ENCODE data around the gene HAUS6. TPM values are rescaled to one million over a fixed set of nuclear protein-coding genes. Genes with fewer than 3 reads are reported as not detected.

The HAUS6 gene
- total and polyA plus RNA-seq, 2 of the 13 experiments (the other 11 are each of a cell fraction or from before 2014, with no cell fraction given) = 9.8 to 31.1 TPM

DNA sequence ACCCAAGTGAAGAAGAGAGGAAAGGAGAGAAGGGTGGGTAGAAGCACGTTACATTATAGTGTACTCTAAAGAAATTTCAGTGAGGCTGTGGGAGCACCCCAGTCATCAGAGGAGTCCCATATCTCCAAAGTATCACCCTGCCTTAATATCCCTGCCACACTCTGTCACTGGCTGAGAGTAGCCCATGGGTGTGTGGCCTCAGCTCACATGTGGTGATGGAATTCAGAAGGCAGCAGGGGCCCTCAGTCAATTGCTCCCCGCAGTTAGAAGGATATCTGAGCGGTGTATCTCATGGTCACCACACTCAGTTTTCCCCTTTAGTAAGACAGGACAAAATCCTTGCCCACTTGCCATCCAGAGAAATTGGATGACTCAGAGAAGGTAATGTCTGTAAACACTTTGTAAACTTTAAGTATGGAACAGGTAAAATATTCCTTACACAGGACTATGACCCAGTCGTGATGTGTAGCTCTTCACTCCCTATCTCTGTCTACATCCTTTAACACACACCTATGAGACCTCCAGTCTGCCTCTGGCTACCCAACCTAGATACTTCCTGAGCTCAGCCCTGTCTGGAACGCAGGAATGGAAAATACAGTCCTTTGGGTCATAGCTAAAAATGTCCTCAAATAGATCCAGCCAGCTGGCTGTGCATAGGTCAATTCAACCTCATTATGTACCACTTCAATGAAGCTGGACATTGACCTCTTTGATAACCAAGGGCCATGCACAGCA lies 48.9 kb upstream of the HAUS6 start (continued):
- TF ChIP-seq, protein P1, sequence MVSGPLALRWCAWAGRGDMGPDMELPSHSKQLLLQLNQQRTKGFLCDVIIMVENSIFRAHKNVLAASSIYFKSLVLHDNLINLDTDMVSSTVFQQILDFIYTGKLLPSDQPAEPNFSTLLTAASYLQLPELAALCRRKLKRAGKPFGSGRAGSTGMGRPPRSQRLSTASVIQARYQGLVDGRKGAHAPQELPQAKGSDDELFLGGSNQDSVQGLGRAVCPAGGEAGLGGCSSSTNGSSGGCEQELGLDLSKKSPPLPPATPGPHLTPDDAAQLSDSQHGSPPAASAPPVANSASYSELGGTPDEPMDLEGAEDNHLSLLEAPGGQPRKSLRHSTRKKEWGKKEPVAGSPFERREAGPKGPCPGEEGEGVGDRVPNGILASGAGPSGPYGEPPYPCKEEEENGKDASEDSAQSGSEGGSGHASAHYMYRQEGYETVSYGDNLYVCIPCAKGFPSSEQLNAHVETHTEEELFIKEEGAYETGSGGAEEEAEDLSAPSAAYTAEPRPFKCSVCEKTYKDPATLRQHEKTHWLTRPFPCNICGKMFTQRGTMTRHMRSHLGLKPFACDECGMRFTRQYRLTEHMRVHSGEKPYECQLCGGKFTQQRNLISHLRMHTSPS (CRISPR knock-in tag; IDR thresholded peaks at IDR 0.05; ENCODE audit: low read depth) = peak; percentile 38; the same call in 1 of the 2 replicates
- TF ChIP-seq RAD21 (CRISPR knock-in tag; IDR thresholded peaks at IDR 0.05) (no peak), ZNF674 (CRISPR knock-in tag; IDR thresholded peaks at IDR 0.05; ENCODE audit: low read depth) (no peak), DR1 (CRISPR knock-in tag; IDR thresholded peaks at IDR 0.05) (no peak), ZMYM3 (CRISPR knock-in tag; IDR thresholded peaks at IDR 0.05) (peak; percentile 13; the same call in 1 of the 2 replicates), ZNF12 (CRISPR knock-in tag; IDR thresholded peaks at IDR 0.05) (peak; percentile 3; the same call in 1 of the 2 replicates), ZNF3 (CRISPR knock-in tag; IDR thresholded peaks at IDR 0.05) (no peak), MYNN (CRISPR knock-in tag; IDR thresholded peaks at IDR 0.05; ENCODE audit: low read depth) (no peak), ZNF747 (CRISPR knock-in tag; IDR thresholded peaks at IDR 0.05; ENCODE audit: borderline replicate concordance) (peak; percentile 49; the same call in 1 of the 2 replicates), NAIF1 (CRISPR knock-in tag; IDR thresholded peaks at IDR 0.05; ENCODE audit: borderline replicate concordance) (no peak), ZNF383 (CRISPR knock-in tag; IDR thresholded peaks at IDR 0.05; ENCODE audit: borderline replicate concordance) (no peak), NFKBIZ (CRISPR knock-in tag; IDR thresholded peaks at IDR 0.05) (peak; percentile 90), NR2F6 (IDR thresholded peaks at IDR 0.05) (peak; percentile 89), NR2F6 (CRISPR knock-in tag; IDR thresholded peaks at IDR 0.05) (peak; percentile 94), HOXA5 (CRISPR knock-in tag; IDR thresholded peaks at IDR 0.05) (peak; percentile 76; the same call in 1 of the 2 replicates), CENPX (CRISPR knock-in tag; IDR thresholded peaks at IDR 0.05) (no peak), KDM6A (CRISPR knock-in tag; IDR thresholded peaks at IDR 0.05; ENCODE audit: low read depth) (no peak; the same call in none of the 2 replicates), ISX (CRISPR knock-in tag; conservative IDR thresholded peaks at IDR 0.05) (no peak)
- TF ChIP-seq, protein P2, sequence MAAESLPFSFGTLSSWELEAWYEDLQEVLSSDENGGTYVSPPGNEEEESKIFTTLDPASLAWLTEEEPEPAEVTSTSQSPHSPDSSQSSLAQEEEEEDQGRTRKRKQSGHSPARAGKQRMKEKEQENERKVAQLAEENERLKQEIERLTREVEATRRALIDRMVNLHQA (CRISPR knock-in tag; IDR thresholded peaks at IDR 0.05) = no peak
- TF ChIP-seq, protein P3, sequence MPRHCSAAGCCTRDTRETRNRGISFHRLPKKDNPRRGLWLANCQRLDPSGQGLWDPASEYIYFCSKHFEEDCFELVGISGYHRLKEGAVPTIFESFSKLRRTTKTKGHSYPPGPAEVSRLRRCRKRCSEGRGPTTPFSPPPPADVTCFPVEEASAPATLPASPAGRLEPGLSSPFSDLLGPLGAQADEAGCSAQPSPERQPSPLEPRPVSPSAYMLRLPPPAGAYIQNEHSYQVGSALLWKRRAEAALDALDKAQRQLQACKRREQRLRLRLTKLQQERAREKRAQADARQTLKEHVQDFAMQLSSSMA (CRISPR knock-in tag; IDR thresholded peaks at IDR 0.05) = no peak
- TF ChIP-seq, protein P4, sequence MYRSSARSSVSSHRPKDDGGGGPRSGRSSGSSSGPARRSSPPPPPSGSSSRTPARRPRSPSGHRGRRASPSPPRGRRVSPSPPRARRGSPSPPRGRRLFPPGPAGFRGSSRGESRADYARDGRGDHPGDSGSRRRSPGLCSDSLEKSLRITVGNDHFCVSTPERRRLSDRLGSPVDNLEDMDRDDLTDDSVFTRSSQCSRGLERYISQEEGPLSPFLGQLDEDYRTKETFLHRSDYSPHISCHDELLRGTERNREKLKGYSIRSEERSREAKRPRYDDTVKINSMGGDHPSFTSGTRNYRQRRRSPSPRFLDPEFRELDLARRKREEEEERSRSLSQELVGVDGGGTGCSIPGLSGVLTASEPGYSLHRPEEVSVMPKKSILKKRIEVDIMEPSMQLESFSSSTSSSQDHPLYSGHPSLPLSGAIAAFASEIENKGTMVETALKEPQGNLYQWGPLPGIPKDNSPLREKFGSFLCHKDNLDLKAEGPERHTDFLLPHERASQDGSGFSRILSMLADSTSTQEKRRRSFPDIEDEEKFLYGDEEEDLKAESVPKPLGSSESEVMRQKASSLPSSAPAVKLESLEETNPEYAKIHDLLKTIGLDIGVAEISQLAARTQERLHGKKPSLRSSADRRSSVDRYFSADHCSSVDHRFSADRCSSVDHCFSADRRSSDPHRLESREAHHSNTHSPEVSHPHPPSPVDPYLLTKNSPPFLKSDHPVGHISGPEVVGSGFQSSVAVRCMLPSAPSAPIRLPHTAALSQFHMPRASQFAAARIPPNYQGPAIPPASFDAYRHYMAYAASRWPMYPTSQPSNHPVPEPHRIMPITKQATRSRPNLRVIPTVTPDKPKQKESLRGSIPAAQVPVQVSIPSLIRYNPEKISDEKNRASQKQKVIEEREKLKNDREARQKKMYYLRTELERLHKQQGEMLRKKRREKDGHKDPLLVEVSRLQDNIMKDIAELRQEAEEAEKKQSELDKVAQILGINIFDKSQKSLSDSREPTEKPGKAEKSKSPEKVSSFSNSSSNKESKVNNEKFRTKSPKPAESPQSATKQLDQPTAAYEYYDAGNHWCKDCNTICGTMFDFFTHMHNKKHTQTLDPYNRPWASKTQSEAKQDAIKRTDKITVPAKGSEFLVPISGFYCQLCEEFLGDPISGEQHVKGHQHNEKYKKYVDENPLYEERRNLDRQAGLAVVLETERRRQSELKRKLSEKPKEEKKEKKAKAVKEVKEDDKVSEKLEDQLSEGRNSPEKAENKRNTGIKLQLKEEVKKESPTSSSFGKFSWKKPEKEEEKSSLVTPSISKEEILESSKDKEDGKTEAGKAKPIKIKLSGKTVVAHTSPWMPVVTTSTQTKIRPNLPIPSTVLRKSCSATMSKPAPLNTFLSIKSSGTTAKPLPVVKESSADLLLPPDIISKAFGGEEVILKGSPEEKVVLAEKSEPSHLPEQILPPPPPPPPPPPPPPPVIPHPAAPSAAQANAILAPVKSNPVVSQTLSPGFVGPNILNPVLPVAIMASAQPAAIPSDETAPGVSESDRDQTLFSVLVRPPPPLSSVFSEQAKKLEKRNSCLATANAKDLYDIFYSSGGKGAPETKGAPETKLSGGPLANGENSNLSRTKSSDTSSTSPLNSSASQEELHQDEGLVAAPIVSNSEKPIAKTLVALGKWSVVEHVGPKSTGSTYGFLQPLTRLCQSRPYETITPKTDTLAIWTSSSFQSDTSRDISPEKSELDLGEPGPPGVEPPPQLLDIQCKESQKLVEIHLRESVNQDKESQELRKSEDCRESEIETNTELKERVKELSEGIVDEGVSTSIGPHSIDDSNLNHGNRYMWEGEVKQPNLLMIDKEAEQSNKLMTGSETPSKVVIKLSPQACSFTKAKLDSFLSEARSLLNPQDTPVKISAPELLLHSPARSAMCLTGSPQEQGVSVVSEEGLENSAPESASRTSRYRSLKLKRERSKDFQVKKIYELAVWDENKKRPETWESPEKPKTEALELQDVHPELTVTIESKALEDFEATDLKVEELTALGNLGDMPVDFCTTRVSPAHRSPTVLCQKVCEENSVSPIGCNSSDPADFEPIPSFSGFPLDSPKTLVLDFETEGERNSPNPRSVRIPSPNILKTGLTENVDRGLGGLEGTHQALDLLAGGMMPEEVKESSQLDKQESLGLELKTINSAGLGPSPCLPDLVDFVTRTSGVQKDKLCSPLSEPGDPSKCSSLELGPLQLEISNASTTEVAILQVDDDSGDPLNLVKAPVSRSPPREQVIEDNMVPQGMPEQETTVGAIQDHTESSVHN (CRISPR knock-in tag; IDR thresholded peaks at IDR 0.05) = no peak

Data from HepG2 (cell line).